ENCODE data around the gene NCAPD2. TPM values are rescaled to one million over a fixed set of nuclear protein-coding genes. Genes with fewer than 3 reads are reported as not detected.
"Not testable (repeated sequence)": the region's sequence is repeated elsewhere in the genome, so short reads cannot be mapped to it uniquely, and the experiment has no call there.

NCAPD2 gene
- total and polyA plus RNA-seq, 4 donors = 5.8 to 30.7 (median 15.8) TPM

DNA sequence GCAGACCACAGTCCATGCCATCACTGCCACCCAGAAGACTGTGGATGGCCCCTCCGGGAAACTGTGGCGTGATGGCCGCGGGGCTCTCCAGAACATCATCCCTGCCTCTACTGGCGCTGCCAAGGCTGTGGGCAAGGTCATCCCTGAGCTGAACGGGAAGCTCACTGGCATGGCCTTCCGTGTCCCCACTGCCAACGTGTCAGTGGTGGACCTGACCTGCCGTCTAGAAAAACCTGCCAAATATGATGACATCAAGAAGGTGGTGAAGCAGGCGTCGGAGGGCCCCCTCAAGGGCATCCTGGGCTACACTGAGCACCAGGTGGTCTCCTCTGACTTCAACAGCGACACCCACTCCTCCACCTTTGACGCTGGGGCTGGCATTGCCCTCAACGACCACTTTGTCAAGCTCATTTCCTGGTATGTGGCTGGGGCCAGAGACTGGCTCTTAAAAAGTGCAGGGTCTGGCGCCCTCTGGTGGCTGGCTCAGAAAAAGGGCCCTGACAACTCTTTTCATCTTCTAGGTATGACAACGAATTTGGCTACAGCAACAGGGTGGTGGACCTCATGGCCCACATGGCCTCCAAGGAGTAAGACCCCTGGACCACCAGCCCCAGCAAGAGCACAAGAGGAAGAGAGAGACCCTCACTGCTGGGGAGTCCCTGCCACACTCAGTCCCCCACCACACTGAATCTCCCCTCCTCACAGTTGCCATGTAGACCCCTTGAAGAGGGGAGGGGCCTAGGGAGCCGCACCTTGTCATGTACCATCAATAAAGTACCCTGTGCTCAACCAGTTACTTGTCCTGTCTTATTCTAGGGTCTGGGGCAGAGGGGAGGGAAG is 43.9 kb downstream of the NCAPD2 start:
- H3K36me3 ChIP-seq (ENCODE audit: control insufficient read depth in 4 of 4, insufficient read depth in 4 of 4, low read length in 4 of 4) = peaks cover 0 to 35% (median 19%) of the 10 kb centered on the region in 4 donors
- not testable (repeated sequence) for H3K4me3 ChIP-seq

DNA sequence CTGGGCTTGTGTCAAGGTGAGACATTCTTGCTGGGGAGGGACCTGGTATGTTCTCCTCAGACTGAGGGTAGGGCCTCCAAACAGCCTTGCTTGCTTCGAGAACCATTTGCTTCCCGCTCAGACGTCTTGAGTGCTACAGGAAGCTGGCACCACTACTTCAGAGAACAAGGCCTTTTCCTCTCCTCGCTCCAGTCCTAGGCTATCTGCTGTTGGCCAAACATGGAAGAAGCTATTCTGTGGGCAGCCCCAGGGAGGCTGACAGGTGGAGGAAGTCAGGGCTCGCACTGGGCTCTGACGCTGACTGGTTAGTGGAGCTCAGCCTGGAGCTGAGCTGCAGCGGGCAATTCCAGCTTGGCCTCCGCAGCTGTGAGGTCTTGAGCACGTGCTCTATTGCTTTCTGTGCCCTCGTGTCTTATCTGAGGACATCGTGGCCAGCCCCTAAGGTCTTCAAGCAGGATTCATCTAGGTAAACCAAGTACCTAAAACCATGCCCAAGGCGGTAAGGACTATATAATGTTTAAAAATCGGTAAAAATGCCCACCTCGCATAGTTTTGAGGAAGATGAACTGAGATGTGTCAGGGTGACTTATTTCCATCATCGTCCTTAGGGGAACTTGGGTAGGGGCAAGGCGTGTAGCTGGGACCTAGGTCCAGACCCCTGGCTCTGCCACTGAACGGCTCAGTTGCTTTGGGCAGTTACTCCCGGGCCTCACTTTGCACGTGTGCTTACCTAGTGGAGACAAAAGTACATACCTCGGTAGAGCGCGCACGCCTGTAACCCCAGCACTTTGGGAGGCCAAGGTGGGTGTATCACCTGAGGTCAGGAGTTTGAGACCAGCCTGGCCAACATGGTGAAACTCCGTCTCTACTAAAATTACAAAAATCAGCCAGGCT is 44.8 kb downstream of the NCAPD2 start:
- H3K36me3 ChIP-seq (ENCODE audit: control insufficient read depth in 4 of 4, insufficient read depth in 4 of 4, low read length in 4 of 4) = peaks cover 0 to 35% (median 19%) of the 10 kb centered on the region in 4 donors
- no peaks in the 10 kb centered on the region for H3K9me3 ChIP-seq (ENCODE audit: control insufficient read depth in 4 of 4, insufficient read depth in 3 of 4, low read length in 3 of 4)
- peak overlapping the region in 1 of 2 donors; percentile 37 for H3K27ac ChIP-seq (ENCODE audit: low read depth in 1 of 2, low read length in 1 of 2)
- H3K27me3 ChIP-seq (ENCODE audit: control insufficient read depth in 3 of 3, insufficient read depth in 3 of 3, low read length in 2 of 3) = no peaks in the 10 kb centered on the region
- peaks cover 0 to 40% (median 12%) of the 10 kb centered on the region in 5 donors for H3K4me1 ChIP-seq (ENCODE audit: control insufficient read depth in 5 of 5, insufficient read depth in 5 of 5, low read length in 5 of 5)
- H3K4me3 ChIP-seq = no peak overlapping the region
- ATAC-seq (ENCODE audit: insufficient read depth, low FRiP score) (no peak), DNase-seq (peak in 1 of 3 donors; percentile 4)
- no peak overlapping the region for H3K9ac ChIP-seq (ENCODE audit: insufficient read depth in 1 of 2, low read length in 2 of 2)
- WGBS, 2 donors = 65 to 69% methylated on average over 24 of the region's 24 CpGs
- TF ChIP-seq, protein P1, sequence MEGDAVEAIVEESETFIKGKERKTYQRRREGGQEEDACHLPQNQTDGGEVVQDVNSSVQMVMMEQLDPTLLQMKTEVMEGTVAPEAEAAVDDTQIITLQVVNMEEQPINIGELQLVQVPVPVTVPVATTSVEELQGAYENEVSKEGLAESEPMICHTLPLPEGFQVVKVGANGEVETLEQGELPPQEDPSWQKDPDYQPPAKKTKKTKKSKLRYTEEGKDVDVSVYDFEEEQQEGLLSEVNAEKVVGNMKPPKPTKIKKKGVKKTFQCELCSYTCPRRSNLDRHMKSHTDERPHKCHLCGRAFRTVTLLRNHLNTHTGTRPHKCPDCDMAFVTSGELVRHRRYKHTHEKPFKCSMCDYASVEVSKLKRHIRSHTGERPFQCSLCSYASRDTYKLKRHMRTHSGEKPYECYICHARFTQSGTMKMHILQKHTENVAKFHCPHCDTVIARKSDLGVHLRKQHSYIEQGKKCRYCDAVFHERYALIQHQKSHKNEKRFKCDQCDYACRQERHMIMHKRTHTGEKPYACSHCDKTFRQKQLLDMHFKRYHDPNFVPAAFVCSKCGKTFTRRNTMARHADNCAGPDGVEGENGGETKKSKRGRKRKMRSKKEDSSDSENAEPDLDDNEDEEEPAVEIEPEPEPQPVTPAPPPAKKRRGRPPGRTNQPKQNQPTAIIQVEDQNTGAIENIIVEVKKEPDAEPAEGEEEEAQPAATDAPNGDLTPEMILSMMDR (IDR thresholded peaks at IDR 0.05; ENCODE audit: control extremely low read depth, extremely low read depth) = no peak

More for the DNA sequence above, 43.9 kb downstream of the NCAPD2 start:
- Histone ChIP-seq H3K4me1 (ENCODE audit: control insufficient read depth in 5 of 5, insufficient read depth in 5 of 5, low read length in 5 of 5) (peaks cover 0 to 47% (median 19%) of the 10 kb centered on the region in 5 donors), H3K27ac (ENCODE audit: low read depth in 1 of 2, low read length in 1 of 2) (peak overlapping the region in 1 of 2 donors; percentile 70)
- WGBS, 2 donors = 30 to 35% methylated on average over 17 of the region's 17 CpGs
- DNase-seq = peak; percentile 80 to 85 (median 82)
- H3K9me3 ChIP-seq (ENCODE audit: control insufficient read depth in 4 of 4, insufficient read depth in 3 of 4, low read length in 3 of 4); H3K27me3 ChIP-seq (ENCODE audit: control insufficient read depth in 3 of 3, insufficient read depth in 3 of 3, low read length in 2 of 3); ATAC-seq (ENCODE audit: insufficient read depth, low FRiP score); H3K9ac ChIP-seq (ENCODE audit: insufficient read depth in 1 of 2, low read length in 2 of 2): not testable (repeated sequence)
- TF ChIP-seq, protein P1 (IDR thresholded peaks at IDR 0.05; ENCODE audit: control extremely low read depth, extremely low read depth) = peak; percentile 68

DNA sequence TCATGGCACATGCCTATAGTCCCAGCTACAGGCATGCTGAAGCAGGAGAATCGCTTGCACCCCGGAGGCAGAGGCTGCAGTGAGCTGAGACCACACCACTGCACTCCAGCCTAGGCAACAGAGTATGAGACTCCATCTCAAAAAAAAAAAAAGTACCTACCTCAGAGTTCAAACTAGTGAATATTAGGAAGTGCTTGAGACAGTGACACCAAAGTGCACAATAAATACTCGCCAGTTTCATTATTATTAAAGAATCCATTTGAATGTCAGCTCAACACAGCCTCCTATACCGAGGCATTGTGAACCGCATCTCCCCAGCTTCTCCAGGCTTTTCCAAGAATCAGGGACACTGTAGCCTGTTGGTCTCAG is 45.4 kb downstream of the NCAPD2 start:
- H3K27me3 ChIP-seq (ENCODE audit: control insufficient read depth in 3 of 3, insufficient read depth in 3 of 3, low read length in 2 of 3) = no peaks in the 10 kb centered on the region
- H3K27ac ChIP-seq (ENCODE audit: low read depth in 1 of 2, low read length in 1 of 2) = peak overlapping the region in 1 of 2 donors; percentile 74
- TF ChIP-seq, protein P1 (IDR thresholded peaks at IDR 0.05; ENCODE audit: control extremely low read depth, extremely low read depth) = no peak
- DNase-seq (no peak), ATAC-seq (ENCODE audit: insufficient read depth, low FRiP score) (no peak)
- peaks cover 0 to 35% (median 19%) of the 10 kb centered on the region in 4 donors for H3K36me3 ChIP-seq (ENCODE audit: control insufficient read depth in 4 of 4, insufficient read depth in 4 of 4, low read length in 4 of 4)
- H3K9me3 ChIP-seq (ENCODE audit: control insufficient read depth in 4 of 4, insufficient read depth in 3 of 4, low read length in 3 of 4) = no peaks in the 10 kb centered on the region
- H3K9ac ChIP-seq (ENCODE audit: insufficient read depth in 1 of 2, low read length in 2 of 2) = no peak overlapping the region
- no peak overlapping the region for H3K4me3 ChIP-seq
- 87 to 88% methylated on average over 5 of the region's 5 CpGs for WGBS, 2 donors
- peaks cover 0 to 40% (median 12%) of the 10 kb centered on the region in 5 donors for H3K4me1 ChIP-seq (ENCODE audit: control insufficient read depth in 5 of 5, insufficient read depth in 5 of 5, low read length in 5 of 5)
